T47D (cell line): Measurements from ENCODE around the gene IDH2.
A peak's percentile ranks its signal among the peaks of the same experiment; 100 is the strongest.
"Not testable (repeated sequence)": the region's sequence is repeated elsewhere in the genome, so short reads cannot be mapped to it uniquely, and the experiment has no call there.

Experiments used
- DNase-seq, 2 experiments: peaks; one replicate each; pipeline versions ENCODE4 v3.0.0 to v3.0.0-alpha.2; 2011 to 2012; ENCODE audit warnings: low read depth in 1 of 2, low spot score in 1 of 2
- JUND ChIP-seq: IDR thresholded peaks from 2 replicates; pipeline ENCODE4 v1.6.1; 2012; ENCODE audit warnings: low read depth
- in situ Hi-C: cut with HindIII; loops from 2 replicates; pipeline ENCODE4 v1.10.0; 2016; ENCODE audit warnings: low sequenced_read_pairs, low pct_unique_long_range_greater_than_20kb

The IDH2 gene

DNA sequence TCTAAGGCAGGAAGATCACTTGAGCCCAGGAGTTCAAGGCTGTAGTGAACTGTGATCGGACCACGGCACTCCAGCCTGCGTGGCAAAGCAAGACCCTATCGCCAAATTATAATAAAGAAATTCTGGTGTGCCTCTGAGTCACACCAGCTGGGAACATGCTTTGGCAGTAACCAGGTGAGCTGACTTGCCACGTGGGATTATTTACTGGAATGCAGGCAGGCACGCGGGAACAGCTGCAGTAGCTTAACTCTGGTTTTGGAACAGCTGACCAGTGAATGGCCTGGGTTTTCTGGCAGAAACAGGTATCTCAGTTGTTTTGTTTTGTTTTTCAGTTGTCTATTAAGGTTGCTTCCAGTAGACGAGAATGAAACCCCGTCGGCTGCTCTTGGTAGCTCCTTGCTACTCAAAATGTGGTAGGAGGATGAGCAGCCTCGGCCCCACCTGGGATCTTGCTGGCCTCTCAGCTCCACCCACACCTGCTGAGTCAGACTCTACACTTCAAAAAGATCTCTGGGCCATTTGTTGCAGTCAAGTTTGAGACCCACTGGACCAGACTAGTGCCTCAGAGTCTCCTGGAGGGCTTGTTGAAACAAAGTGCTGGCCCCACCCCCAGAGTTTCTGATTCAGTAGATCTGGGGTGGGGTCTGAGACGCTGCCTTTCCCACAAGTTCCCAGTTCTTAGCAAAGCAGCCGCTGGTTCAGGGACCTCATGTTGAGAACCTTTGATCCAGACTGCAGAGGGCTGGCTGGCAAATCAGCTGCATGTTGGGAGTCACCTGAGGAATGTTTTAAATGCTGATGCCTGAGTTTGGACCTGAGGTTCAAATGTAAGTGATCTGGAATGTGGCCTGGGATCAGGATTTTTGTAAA is 26.6 kb downstream of the IDH2 start:
- in situ Hi-C loops = no loop called here
- DNase-seq = peak in 1 of 2 experiments; percentile 54
- TF ChIP-seq JUND = no peak

GRCh38 chr15:90074916-90075315 is 27.4 kb downstream of the IDH2 start:
- in situ Hi-C loops = no loop called here
- no peak for TF ChIP-seq JUND
- no peak for DNase-seq

DNA sequence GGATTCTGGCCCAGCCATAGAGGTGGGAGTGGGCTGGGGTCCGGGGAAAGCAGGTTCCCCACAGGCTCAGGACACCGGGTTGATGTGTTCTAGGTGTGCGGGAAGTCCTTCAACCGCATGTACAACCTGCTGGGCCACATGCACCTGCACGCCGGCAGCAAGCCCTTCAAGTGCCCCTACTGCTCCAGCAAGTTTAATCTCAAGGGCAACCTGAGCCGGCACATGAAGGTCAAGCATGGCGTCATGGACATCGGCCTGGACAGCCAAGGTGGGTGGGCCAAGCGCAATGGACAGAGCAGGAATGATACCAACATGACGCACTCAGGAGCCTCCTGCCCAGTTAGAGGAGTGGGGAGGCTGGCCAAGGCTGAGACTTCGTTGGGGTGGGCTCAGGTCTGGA is 28.2 kb downstream of the IDH2 start:
- no peak for DNase-seq
- in situ Hi-C loops = no loop called here
- TF ChIP-seq JUND = no peak

DNA sequence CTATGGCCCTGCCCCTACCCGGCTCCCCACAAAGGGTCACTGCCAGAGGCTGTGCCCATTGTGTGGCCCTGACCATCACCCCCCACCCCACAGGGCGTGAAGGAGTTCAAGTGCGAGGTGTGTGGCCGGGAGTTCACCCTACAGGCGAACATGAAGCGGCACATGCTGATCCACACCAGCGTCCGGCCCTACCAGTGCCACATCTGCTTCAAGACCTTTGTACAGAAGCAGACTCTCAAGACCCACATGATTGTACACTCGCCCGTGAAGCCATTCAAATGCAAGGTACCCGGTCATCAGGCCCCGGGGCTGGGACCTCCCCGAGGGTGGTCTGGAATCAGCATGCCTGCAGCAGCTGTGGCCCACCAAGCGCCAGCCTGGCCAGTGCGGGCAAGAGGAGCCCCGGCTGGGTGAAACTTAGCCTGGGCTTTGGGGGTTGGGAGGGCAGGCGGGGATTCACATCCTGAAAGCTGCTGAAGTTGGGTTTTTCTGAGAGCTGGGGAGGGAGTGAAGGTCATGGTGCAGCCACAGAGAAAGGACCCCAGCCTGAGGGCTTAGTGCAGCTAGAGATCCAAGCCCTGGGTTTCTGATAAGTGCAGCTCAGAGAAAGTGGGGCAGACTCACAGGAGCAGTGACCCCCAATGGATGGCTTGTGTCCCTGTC is 29.2 kb downstream of the IDH2 start:
- no peak for DNase-seq
- in situ Hi-C loops = no loop called here
- TF ChIP-seq JUND = no peak

DNA sequence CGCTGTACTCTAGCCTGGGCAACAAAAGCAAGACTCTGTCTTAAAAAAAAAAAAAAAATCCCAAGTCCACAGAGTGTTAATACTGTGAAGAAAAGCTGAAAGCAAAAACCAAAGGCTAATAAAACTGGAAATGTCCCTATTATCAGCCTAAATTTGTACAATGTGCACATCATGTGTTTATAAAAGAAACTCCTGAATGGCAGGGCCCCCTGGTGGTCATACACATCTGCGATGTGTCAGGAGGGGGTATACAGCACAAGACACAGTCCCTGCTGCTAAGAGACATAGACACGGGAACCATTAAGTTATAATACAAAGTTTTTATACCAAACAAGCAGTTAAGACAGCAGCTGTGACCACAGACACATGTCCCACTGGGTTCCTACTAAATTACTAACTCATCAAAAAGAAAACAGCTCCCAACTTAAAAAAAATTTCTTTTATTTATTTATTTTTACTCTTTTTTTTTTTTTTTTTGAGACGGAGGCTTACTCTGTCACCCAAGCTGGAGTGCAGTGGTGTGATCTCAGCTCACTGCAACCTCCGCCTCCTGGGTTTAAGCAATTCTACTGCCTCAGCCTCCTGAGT is 31.0 kb downstream of the IDH2 start:
- in situ Hi-C loops = no loop called here
- no peak for TF ChIP-seq JUND
- peak; percentile 59 to 84 for DNase-seq

GRCh38 chr15:90070623-90071022 is 31.6 kb downstream of the IDH2 start:
- in situ Hi-C loops, DNase-seq: not testable (repeated sequence)

DNA sequence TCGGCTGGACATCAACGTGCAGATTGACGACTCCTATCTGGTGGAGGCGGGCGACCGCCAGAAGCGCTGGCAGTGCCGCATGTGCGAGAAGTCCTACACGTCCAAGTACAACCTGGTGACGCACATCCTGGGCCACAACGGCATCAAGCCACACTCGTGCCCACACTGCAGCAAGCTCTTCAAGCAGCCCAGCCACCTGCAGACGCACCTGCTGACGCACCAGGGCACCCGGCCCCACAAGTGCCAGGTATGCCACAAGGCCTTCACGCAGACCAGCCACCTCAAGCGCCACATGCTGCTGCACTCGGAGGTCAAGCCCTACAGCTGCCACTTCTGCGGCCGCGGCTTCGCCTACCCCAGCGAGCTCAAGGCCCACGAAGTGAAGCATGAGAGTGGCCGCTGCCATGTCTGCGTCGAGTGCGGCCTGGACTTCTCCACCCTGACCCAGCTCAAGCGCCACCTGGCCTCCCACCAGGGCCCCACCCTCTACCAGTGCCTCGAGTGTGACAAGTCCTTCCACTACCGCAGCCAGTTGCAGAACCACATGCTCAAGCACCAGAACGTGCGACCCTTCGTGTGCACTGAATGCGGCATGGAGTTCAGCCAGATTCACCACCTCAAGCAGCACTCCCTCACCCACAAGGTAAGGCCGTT is 34.2 kb downstream of the IDH2 start:
- no peak for DNase-seq
- in situ Hi-C loops = no loop called here
- TF ChIP-seq JUND = no peak

DNA sequence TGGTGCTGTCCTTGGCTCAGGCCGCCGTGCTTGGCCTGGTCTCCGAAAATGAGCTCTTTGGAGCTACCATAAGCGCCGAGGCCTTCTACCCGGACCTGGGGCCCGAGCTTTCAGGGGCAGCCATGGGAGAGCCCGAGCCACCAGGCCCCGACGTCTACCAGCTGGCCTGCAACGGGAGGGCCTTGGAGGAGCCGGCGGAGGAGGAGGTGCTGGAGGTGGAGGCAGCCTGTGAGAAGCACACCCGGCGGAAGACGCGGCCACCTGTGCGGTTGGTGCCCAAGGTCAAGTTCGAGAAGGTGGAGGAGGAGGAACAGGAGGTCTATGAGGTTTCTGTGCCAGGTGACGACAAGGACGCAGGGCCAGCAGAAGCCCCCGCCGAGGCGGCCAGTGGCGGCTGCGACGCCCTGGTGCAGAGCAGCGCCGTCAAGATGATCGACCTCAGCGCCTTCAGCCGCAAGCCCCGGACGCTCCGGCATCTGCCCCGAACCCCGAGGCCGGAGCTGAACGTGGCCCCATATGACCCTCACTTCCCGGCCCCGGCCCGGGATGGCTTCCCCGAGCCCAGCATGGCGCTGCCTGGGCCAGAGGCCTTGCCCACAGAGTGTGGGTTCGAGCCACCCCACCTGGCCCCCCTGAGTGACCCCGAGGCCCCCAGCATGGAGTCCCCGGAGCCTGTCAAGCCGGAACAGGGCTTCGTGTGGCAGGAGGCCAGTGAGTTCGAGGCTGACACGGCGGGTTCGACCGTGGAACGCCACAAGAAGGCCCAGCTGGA is 34.9 kb downstream of the IDH2 start:
- DNase-seq = no peak
- in situ Hi-C loops = no loop called here
- TF ChIP-seq JUND = no peak

GRCh38 chr15:90065682-90066049 is 36.6 kb downstream of the IDH2 start:
- no peak for DNase-seq
- in situ Hi-C loops = no loop called here
- no peak for TF ChIP-seq JUND

- no peak for DNase-seq
- no peak for TF ChIP-seq JUND
- in situ Hi-C loops = no loop called here
Measured at GRCh38 chr15:90064911-90065681, 37.2 kb downstream of the IDH2 start.

- no peak for TF ChIP-seq JUND
- no peak for DNase-seq
- in situ Hi-C loops = no loop called here
Measured at GRCh38 chr15:90063770-90064247, 38.5 kb downstream of the IDH2 start.
